KMS-11 (cell line): Measurements from ENCODE around the gene PIGU.

Experiments used
- H2AFZ ChIP-seq: fragments of 200-600 bp; sonication (generic); 2 replicates; pipeline ENCODE4 v1.6.1; 2016; ENCODE audit warnings: antibody characterized with exemption, mixed run types, low read depth
- H3K27ac ChIP-seq: fragments of 200-600 bp; sonication (generic); 2 replicates; pipeline ENCODE4 v1.6.1; 2016; ENCODE audit warnings: mild to moderate bottlenecking, mixed run types
- H3K27me3 ChIP-seq: fragments of 200-600 bp; sonication (generic); 2 replicates; pipeline ENCODE4 v1.6.1; 2017; ENCODE audit warnings: mild to moderate bottlenecking, low read depth, mixed run types, moderate library complexity; ENCODE audit not compliant: insufficient read depth
- H3K36me3 ChIP-seq: fragments of 200-600 bp; sonication (generic); 2 replicates; pipeline ENCODE4 v1.6.1; 2017; ENCODE audit warnings: mild to moderate bottlenecking, mixed run types; ENCODE audit not compliant: insufficient read depth
- H3K4me1 ChIP-seq: fragments of 200-600 bp; sonication (generic); 2 replicates; pipeline ENCODE4 v1.6.1; 2016; ENCODE audit warnings: mild to moderate bottlenecking, low read depth, mixed run types; ENCODE audit not compliant: poor library complexity, severe bottlenecking
- H3K4me2 ChIP-seq: fragments of 200-600 bp; sonication (generic); 2 replicates; pipeline ENCODE4 v1.7.0; 2016; ENCODE audit warnings: mild to moderate bottlenecking, mixed run types
- H3K4me3 ChIP-seq: fragments of 200-600 bp; sonication (generic); IDR thresholded peaks from 2 replicates; pipeline ENCODE4 v1.6.1; 2017; ENCODE audit warnings: low read depth, low read length, mixed read lengths; ENCODE audit not compliant: insufficient read depth
- H3K79me2 ChIP-seq: fragments of 200-600 bp; sonication (generic); 2 replicates; pipeline ENCODE4 v1.6.1; 2016; ENCODE audit warnings: low read depth, mixed run types; ENCODE audit not compliant: insufficient read depth
- H3K9ac ChIP-seq: fragments of 200-600 bp; sonication (generic); 2 replicates; pipeline ENCODE4 v1.6.1; 2016; ENCODE audit warnings: mild to moderate bottlenecking, mixed run types
- H4K20me1 ChIP-seq: fragments of 200-600 bp; sonication (generic); 2 replicates; pipeline ENCODE4 v1.6.1; 2016; ENCODE audit warnings: mild to moderate bottlenecking, mixed run types; ENCODE audit not compliant: insufficient read depth
- CTCF ChIP-seq: fragments of 200-600 bp; sonication (generic); conservative IDR thresholded peaks from 2 replicates; pipeline ENCODE4 v1.6.1; 2017; ENCODE audit warnings: low read depth, mild to moderate bottlenecking, antibody characterized with exemption, low read length, moderate library complexity, mixed read lengths

Gene PIGU

GRCh38 chr20:34537651-34538050 is 139.2 kb downstream of the PIGU start:
- H3K4me3 ChIP-seq, result no peak overlapping the region
- H3K4me1 ChIP-seq, result peaks cover 5% of the 10 kb centered on the region
- H3K27ac ChIP-seq, result no peak overlapping the region
- H3K27me3 ChIP-seq, result no peaks in the 10 kb centered on the region
- no peaks in the 10 kb centered on the region for H4K20me1 ChIP-seq
- H3K36me3 ChIP-seq, result peaks cover 5% of the 10 kb centered on the region; the same call in 1 of the 2 replicates
- H3K79me2 ChIP-seq, result no peaks in the 10 kb centered on the region
- no peak overlapping the region for H2AFZ ChIP-seq
- H3K9ac ChIP-seq, result no peak overlapping the region
- no peak for TF ChIP-seq CTCF
- no peak overlapping the region for H3K4me2 ChIP-seq

GRCh38 chr20:34536798-34537394 is 140.0 kb downstream of the PIGU start:
- no peak overlapping the region for H3K27ac ChIP-seq
- no peaks in the 10 kb centered on the region for H3K79me2 ChIP-seq
- no peaks in the 10 kb centered on the region for H3K27me3 ChIP-seq
- H3K4me2 ChIP-seq, result no peak overlapping the region
- no peak overlapping the region for H2AFZ ChIP-seq
- no peak overlapping the region for H3K4me3 ChIP-seq
- peak; percentile 36; the same call in 1 of the 2 replicates for TF ChIP-seq CTCF
- H3K4me1 ChIP-seq, result peaks cover 5% of the 10 kb centered on the region
- H3K9ac ChIP-seq, result no peak overlapping the region
- H4K20me1 ChIP-seq, result no peaks in the 10 kb centered on the region
- H3K36me3 ChIP-seq, result peaks cover 5% of the 10 kb centered on the region; the same call in 1 of the 2 replicates

- no peaks in the 10 kb centered on the region for H3K79me2 ChIP-seq
- no peak for TF ChIP-seq CTCF
- peaks cover 5% of the 10 kb centered on the region for H3K4me1 ChIP-seq
- H4K20me1 ChIP-seq, result no peaks in the 10 kb centered on the region
- peaks cover 5% of the 10 kb centered on the region; the same call in 1 of the 2 replicates for H3K36me3 ChIP-seq
- no peak overlapping the region for H3K27ac ChIP-seq
- no peak overlapping the region for H2AFZ ChIP-seq
- no peak overlapping the region for H3K4me2 ChIP-seq
- H3K9ac ChIP-seq, result no peak overlapping the region
- H3K27me3 ChIP-seq, result no peaks in the 10 kb centered on the region
- H3K4me3 ChIP-seq, result no peak overlapping the region
These were observed 141.0 kb downstream of the PIGU start for GRCh38 chr20:34535857-34536256.

- no peak overlapping the region for H2AFZ ChIP-seq
- no peak overlapping the region for H3K27ac ChIP-seq
- peaks cover 6% of the 10 kb centered on the region for H3K4me1 ChIP-seq
- no peak for TF ChIP-seq CTCF
- H3K27me3 ChIP-seq, result no peaks in the 10 kb centered on the region
- H3K9ac ChIP-seq, result no peak overlapping the region
- peaks cover 5% of the 10 kb centered on the region; the same call in 1 of the 2 replicates for H3K36me3 ChIP-seq
- no peaks in the 10 kb centered on the region for H4K20me1 ChIP-seq
- H3K4me3 ChIP-seq, result no peak overlapping the region
- no peak overlapping the region for H3K4me2 ChIP-seq
- no peaks in the 10 kb centered on the region for H3K79me2 ChIP-seq
These were observed 141.5 kb downstream of the PIGU start for GRCh38 chr20:34535301-34535840.
